HG03521 (cell line): ENCODE measurements around the gene GGT6.
"Not testable (repeated sequence)": the region's sequence is repeated elsewhere in the genome, so short reads cannot be mapped to it uniquely, and the experiment has no call there.

Experiments used
- ATAC-seq: cut with Tn5 transposase; IDR thresholded peaks from one replicate; pipeline ENCODE4 v1.9.1; 2021; ENCODE audit warnings: mild to moderate bottlenecking, moderate library complexity; ENCODE audit not compliant: unreplicated experiment

GGT6 gene

GRCh38 chr17:4592240-4593005 is 32.0 kb upstream of the GGT6 start:
- no peak for ATAC-seq

- no peak for ATAC-seq
These were observed 31.2 kb upstream of the GGT6 start for GRCh38 chr17:4591529-4591928.

GRCh38 chr17:4590981-4591453 is 30.6 kb upstream of the GGT6 start:
- no peak for ATAC-seq

- not testable (repeated sequence) for ATAC-seq
These were observed 29.7 kb upstream of the GGT6 start for GRCh38 chr17:4590042-4590441.

GRCh38 chr17:4588898-4589625 is 28.7 kb upstream of the GGT6 start:
- no peak for ATAC-seq

GRCh38 chr17:4588391-4588790 is 28.0 kb upstream of the GGT6 start:
- no peak for ATAC-seq

GRCh38 chr17:4587803-4588202 is 27.4 kb upstream of the GGT6 start:
- no peak for ATAC-seq

GRCh38 chr17:4587195-4587594 is 26.8 kb upstream of the GGT6 start:
- no peak for ATAC-seq

GRCh38 chr17:4586043-4586442 is 25.7 kb upstream of the GGT6 start:
- ATAC-seq: no peak

GRCh38 chr17:4585638-4585994 is 25.2 kb upstream of the GGT6 start:
- no peak for ATAC-seq

- no peak for ATAC-seq
These were observed 24.7 kb upstream of the GGT6 start for GRCh38 chr17:4584917-4585637.

- ATAC-seq: no peak
These were observed 23.9 kb upstream of the GGT6 start, which contains the start of gene SMTNL2 for GRCh38 chr17:4584101-4584916. SMTNL2 (plus strand) TSS chr17:4584529; CDS start chr17:4584606, 77 bp downstream.

GRCh38 chr17:4583782-4584100 is 23.4 kb upstream of the GGT6 start:
- ATAC-seq: no peak

GRCh38 chr17:4583206-4583605 is 22.8 kb upstream of the GGT6 start:
- ATAC-seq: no peak

- no peak for ATAC-seq
These were observed 22.3 kb upstream of the GGT6 start for GRCh38 chr17:4582691-4583090.

- ATAC-seq: no peak
These were observed 21.7 kb upstream of the GGT6 start for GRCh38 chr17:4582101-4582501.

GRCh38 chr17:4580291-4580690 is 19.9 kb upstream of the GGT6 start:
- ATAC-seq: no peak

GRCh38 chr17:4579678-4580077 is 19.3 kb upstream of the GGT6 start:
- no peak for ATAC-seq

GRCh38 chr17:4578349-4578748 is 18.0 kb upstream of the GGT6 start:
- ATAC-seq: not testable (repeated sequence)

GRCh38 chr17:4577386-4577993 is 17.1 kb upstream of the GGT6 start:
- no peak for ATAC-seq
